HepG2 (cell line): ENCODE results near the gene SMC1B. TPM values are rescaled to one million over a fixed set of nuclear protein-coding genes. Genes with fewer than 3 reads are reported as not detected.

Source experiments
- ATAC-seq: fragments of 200-7000 bp; cut with Tn5 transposase; 3 replicates; pipeline ENCODE4 v1.9.1; 2020; ENCODE audit warnings: mild to moderate bottlenecking, moderate library complexity
- BruUV-seq: library from RNA; stranded (reverse); fragments of 400-500 nt; replicated peaks from 2 replicates; lab custom pipeline; 2021; lab: Mats Ljungman, UMichigan
- CTCF ChIA-PET: fragments of 300-600 bp; formaldehyde crosslinking; extraction: SDS; loops from one replicate; lab custom pipeline; 2021; ENCODE audit warnings: low total read pairs, inconsistent platforms, low intra/inter-chr PET ratio; lab: Yijun Ruan, JAX
- POLR2A ChIA-PET: fragments of 350-600 bp; sonication (Branson Sonifier 250); formaldehyde crosslinking; loops from one replicate; lab custom pipeline; 2020; ENCODE audit warnings: antibody characterized with exemption, inconsistent platforms; lab: Yijun Ruan, JAX
- DNase-seq: peaks from one replicate; pipeline ENCODE4 v3.0.0-alpha.2; 2015; ENCODE audit warnings: low spot score
- FAIRE-seq: peaks from 3 replicates; lab custom pipeline; 2011; peaks lifted over from hg19 to GRCh38; lab: Jason Lieb, UNC
- H2AFZ ChIP-seq: one replicate; pipeline ENCODE4 v1.6.1; 2011; ENCODE audit warnings: low read length, inconsistent platforms
- H3K27ac ChIP-seq: fragments of 300-600 bp; 3 replicates; pipeline ENCODE4 v1.8.0; 2011; ENCODE audit warnings: mixed run types, mild to moderate bottlenecking, mixed read lengths, low read length, inconsistent platforms; ENCODE audit not compliant: insufficient read depth; ENCODE audit errors: extremely low read length
- H3K27me3 ChIP-seq, 2 experiments: fragments of 200-600 bp in 1 of 2; 2 replicates in 1 of 2; 3 replicates in 1 of 2; pipeline versions ENCODE4 v1.6.0 to v1.8.0; 2011; ENCODE audit warnings: low read length in 2 of 2, mild to moderate bottlenecking in 2 of 2, moderate library complexity in 2 of 2, inconsistent platforms in 1 of 2; ENCODE audit not compliant: insufficient read depth in 2 of 2, control insufficient read depth in 1 of 2
- H3K36me3 ChIP-seq, 2 experiments: fragments of 200-600 bp in 1 of 2; replicated peaks in 1 of 2; 2 replicates in 1 of 2; 3 replicates in 1 of 2; pipeline versions ENCODE4 v1.5.1 to v1.8.0; 2011; ENCODE audit warnings: low read length in 2 of 2, inconsistent platforms in 1 of 2; ENCODE audit not compliant: insufficient read depth in 2 of 2, control insufficient read depth in 1 of 2
- H3K4me1 ChIP-seq: 2 replicates; pipeline ENCODE4 v1.5.1; 2012; ENCODE audit warnings: low read length, inconsistent platforms; ENCODE audit not compliant: insufficient read depth
- H3K4me2 ChIP-seq: 2 replicates; pipeline ENCODE4 v1.6.0; 2011; ENCODE audit warnings: low read depth, low read length, inconsistent platforms
- H3K4me3 ChIP-seq, 3 experiments: fragments of 200-600 bp in 1 of 3; sonication (generic), shearing (Covaris generic) in 1 of 3; replicated peaks in 1 of 3; 2 replicates each; pipeline ENCODE4 v1.5.1; 2011 to 2016; ENCODE audit warnings: low read length in 3 of 3, inconsistent platforms in 2 of 3, low read depth in 2 of 3, mild to moderate bottlenecking in 2 of 3, control low read depth in 1 of 3, mixed read lengths in 1 of 3; ENCODE audit not compliant: insufficient read depth in 1 of 3
- H3K79me2 ChIP-seq: one replicate; pipeline ENCODE4 v1.6.1; 2011; ENCODE audit warnings: low read length, inconsistent platforms; ENCODE audit not compliant: insufficient read depth
- H3K9ac ChIP-seq: 2 replicates; pipeline ENCODE4 v1.6.0; 2011; ENCODE audit warnings: mild to moderate bottlenecking, low read depth, low read length, inconsistent platforms; ENCODE audit not compliant: insufficient read depth
- H3K9me3 ChIP-seq: 2 replicates; pipeline ENCODE4 v1.5.1; 2012; ENCODE audit warnings: mild to moderate bottlenecking, low read length
- H4K20me1 ChIP-seq: 2 replicates; pipeline ENCODE4 v1.6.0; 2011; ENCODE audit warnings: inconsistent platforms, mild to moderate bottlenecking, low read length, moderate library complexity; ENCODE audit not compliant: insufficient read depth
- AGO2 ChIP-seq: fragments of 200-400 bp; formaldehyde crosslinking; optimal IDR thresholded peaks from 2 replicates; pipeline ENCODE3; 2017; ENCODE audit warnings: mild to moderate bottlenecking, low read depth, low read length, moderate library complexity
- ARNT2 ChIP-seq: sonication (generic); formaldehyde crosslinking; IDR thresholded peaks from 2 replicates; pipeline ENCODE4 v1.8.0; 2022; ENCODE audit warnings: mild to moderate bottlenecking, low read depth, missing genetic modification reagents, moderate library complexity
- CCAR2 ChIP-seq: fragments of 200-400 bp; formaldehyde crosslinking; optimal IDR thresholded peaks from 2 replicates; pipeline ENCODE3; 2018; ENCODE audit warnings: low read depth, mild to moderate bottlenecking, low read length, moderate library complexity
- FOXC1 ChIP-seq: sonication (generic); formaldehyde crosslinking; IDR thresholded peaks from 2 replicates; pipeline ENCODE4 v1.8.0; 2022; ENCODE audit warnings: mild to moderate bottlenecking, missing genetic modification reagents, borderline replicate concordance
- GATAD2A ChIP-seq: IDR thresholded peaks from 2 replicates; pipeline ENCODE4 v1.6.1; 2016
- HOXA9 ChIP-seq: sonication (generic); formaldehyde crosslinking; IDR thresholded peaks from 2 replicates; pipeline ENCODE4 v1.8.1; 2022; ENCODE audit warnings: missing genetic modification reagents, mild to moderate bottlenecking, moderate library complexity, borderline replicate concordance
- JARID2 ChIP-seq: sonication (generic); formaldehyde crosslinking; IDR thresholded peaks from 2 replicates; pipeline ENCODE4 v1.8.1; 2023; ENCODE audit warnings: missing genetic modification reagents, inconsistent platforms; ENCODE audit not compliant: insufficient replicate concordance
- REPIN1 ChIP-seq: sonication (generic); formaldehyde crosslinking; IDR thresholded peaks from 2 replicates; pipeline ENCODE4 v1.8.0; 2022; ENCODE audit warnings: missing genetic modification reagents, low read depth, mild to moderate bottlenecking, borderline replicate concordance
- ZFX ChIP-seq: sonication (generic); formaldehyde crosslinking; IDR thresholded peaks from 2 replicates; pipeline ENCODE4 v1.4.0; 2020; ENCODE audit warnings: mild to moderate bottlenecking, low read depth, missing genetic modification reagents, moderate library complexity
- ZNF432 ChIP-seq: sonication (generic); formaldehyde crosslinking; IDR thresholded peaks from 2 replicates; pipeline ENCODE4 v1.5.0; 2020; ENCODE audit warnings: missing genetic modification reagents, mild to moderate bottlenecking, borderline replicate concordance
- WGBS: methylation state at CpG from one replicate; pipeline ENCODE4 v1.1.6; 2017; ENCODE audit warnings: low lambda C conversion rate; 5-methylcytosine and 5-hydroxymethylcytosine counted together
- in situ Hi-C: cut with HindIII; loops from 2 replicates; pipeline ENCODE4 v1.10.0; 2017; ENCODE audit warnings: low pct_unique_long_range_greater_than_20kb; ENCODE audit not compliant: extremely low pct_ligation_motif_present
- intact Hi-C: fragments of 100-400 bp; cut with micrococcal nuclease; formaldehyde crosslinking; loops from one replicate; pipeline ENCODE4 v1.10.0; 2022; ENCODE audit not compliant: unreplicated experiment
- polyA plus RNA-seq, 8 experiments: library from polyadenylated mRNA; depleted of rRNA in 3 of 8; stranded (reverse) in 7 of 8; unstranded in 1 of 8; fragments of >200 nt; fragmentation: Illumina TruSeq in 4 of 8; extraction: Trizol in 4 of 8; gene quantifications; 2 replicates each; pipeline versions ENCODE4 v1.2.1 to v1.2.3, GENCODE V29; 2011 to 2016; ENCODE audit warnings: low read depth in 4 of 8, missing spikeins in 1 of 8, mixed read lengths in 1 of 8; ENCODE audit not compliant: insufficient read depth in 1 of 8
- total RNA-seq, 5 experiments: library from RNA; depleted of rRNA; stranded (reverse); fragments of >200 nt; fragmentation: Illumina TruSeq; extraction: Trizol; gene quantifications; 2 replicates each; pipeline ENCODE4 v1.2.3, GENCODE V29; 2016; ENCODE audit warnings: low read depth in 1 of 5
- TF ChIP-seq, protein P1 (sequence below): sonication (generic); formaldehyde crosslinking; IDR thresholded peaks from 2 replicates; pipeline ENCODE4 v1.4.0; 2020; ENCODE audit warnings: missing genetic modification reagents

Gene SMC1B
- total and polyA plus RNA-seq, 2 of the 13 experiments (the other 11 are each of a cell fraction or from before 2014, with no cell fraction given), result not detected

DNA sequence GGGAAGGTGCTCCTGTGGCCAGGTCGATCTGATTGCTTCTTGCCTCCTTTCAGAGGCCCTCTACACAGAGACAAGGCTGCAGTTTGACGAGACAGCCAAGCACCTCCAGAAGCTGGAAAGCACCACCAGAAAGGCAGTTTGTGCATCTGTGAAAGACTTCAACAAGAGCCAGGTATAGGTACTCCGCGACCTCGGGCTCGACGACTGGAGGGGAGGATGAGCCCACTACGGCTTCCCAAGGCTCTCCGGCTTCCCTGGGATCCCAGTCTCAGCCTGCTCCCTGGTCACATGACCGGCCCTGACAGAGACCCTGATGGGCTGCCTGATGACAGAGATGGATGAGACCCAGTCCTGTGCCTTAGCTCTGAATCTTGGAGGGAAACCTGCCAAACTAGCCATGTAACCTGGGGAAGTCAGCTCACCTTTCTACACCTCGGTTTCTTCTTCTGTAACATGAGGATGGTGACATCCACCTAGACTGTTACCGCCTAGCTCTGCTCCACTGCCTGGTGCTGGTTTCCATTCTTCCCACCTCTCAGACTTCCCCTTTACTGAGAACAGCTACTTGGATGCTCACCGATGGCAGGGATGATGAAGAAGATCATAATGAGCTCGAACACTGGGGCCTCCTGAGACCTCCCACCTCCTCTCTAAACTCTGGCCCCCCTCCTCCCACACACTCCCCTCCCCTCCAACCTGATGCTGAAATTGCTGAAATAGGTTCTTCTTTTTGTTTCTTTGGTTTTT lies 9.0 kb upstream of the SMC1B start:
- H3K27ac ChIP-seq, result no peak overlapping the region
- TF ChIP-seq REPIN1 (no peak), ZFX (CRISPR knock-in tag) (no peak), ARNT2 (CRISPR knock-in tag) (no peak), FOXC1 (CRISPR knock-in tag) (no peak), JARID2 (CRISPR knock-in tag) (no peak), AGO2 (no peak), HOXA9 (CRISPR knock-in tag) (no peak), CCAR2 (no peak), GATAD2A (CRISPR knock-in tag) (no peak), ZNF432 (CRISPR knock-in tag) (no peak)
- TF ChIP-seq, protein P1, sequence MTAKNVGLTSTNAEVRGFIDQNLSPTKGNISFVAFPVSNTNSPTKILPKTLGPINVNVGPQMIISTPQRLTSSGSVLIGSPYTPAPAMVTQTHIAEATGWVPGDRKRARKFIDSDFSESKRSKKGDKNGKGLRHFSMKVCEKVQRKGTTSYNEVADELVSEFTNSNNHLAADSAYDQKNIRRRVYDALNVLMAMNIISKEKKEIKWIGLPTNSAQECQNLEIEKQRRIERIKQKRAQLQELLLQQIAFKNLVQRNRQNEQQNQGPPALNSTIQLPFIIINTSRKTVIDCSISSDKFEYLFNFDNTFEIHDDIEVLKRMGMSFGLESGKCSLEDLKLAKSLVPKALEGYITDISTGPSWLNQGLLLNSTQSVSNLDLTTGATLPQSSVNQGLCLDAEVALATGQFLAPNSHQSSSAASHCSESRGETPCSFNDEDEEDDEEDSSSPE (CRISPR knock-in tag), result no peak
- H3K36me3 ChIP-seq, result no peaks in the 10 kb centered on the region
- ChIA-PET CTCF (no interaction called here), POLR2A (no interaction called here)
- intact Hi-C loops (no loop called here), in situ Hi-C loops (no loop called here)
- no peaks in the 10 kb centered on the region for H3K79me2 ChIP-seq
- no peak for DNase-seq
- peaks cover 1 to 3% of the 10 kb centered on the region in 2 experiments; a peak in 2 of 5 replicates for H3K27me3 ChIP-seq
- no peak overlapping the region for H3K9ac ChIP-seq
- H3K9me3 ChIP-seq, result no peaks in the 10 kb centered on the region
- whole genome bisulfite sequencing, result 61% methylated on average over 7 of the region's 14 CpGs
- no peaks in the 10 kb centered on the region for H4K20me1 ChIP-seq
- ATAC-seq, result no peak
- no peaks in the 10 kb centered on the region for H3K4me1 ChIP-seq
- H3K4me2 ChIP-seq, result no peak overlapping the region
- BruUV-seq, result no TSS peak
- H2AFZ ChIP-seq, result no peak overlapping the region
- H3K4me3 ChIP-seq, result no peak overlapping the region
- no peak for FAIRE-seq
